Fibroblast of pulmonary artery (primary cell): ENCODE measurements around the gene TRAF2.

Source experiments
- DNase-seq: peaks from one replicate; pipeline ENCODE4 v3.0.0-alpha.2; 2010; ENCODE audit warnings: low read depth
- H3K4me3 ChIP-seq: replicated peaks from 2 replicates; pipeline ENCODE4 v1.5.1; 2011; ENCODE audit warnings: low read depth, mild to moderate bottlenecking, control low read depth, low read length, moderate library complexity
- TF ChIP-seq, protein P1 (sequence below): IDR thresholded peaks from 2 replicates; pipeline ENCODE4 v1.5.1; 2011; ENCODE audit warnings: mild to moderate bottlenecking, control low read depth, low read length, inconsistent platforms; ENCODE audit errors: missing control alignments

The TRAF2 gene

GRCh38 chr9:136952876-136953770 is 66.8 kb downstream of the TRAF2 start:
- H3K4me3 ChIP-seq, result no peak overlapping the region
- DNase-seq, result no peak
- TF ChIP-seq, protein P1, sequence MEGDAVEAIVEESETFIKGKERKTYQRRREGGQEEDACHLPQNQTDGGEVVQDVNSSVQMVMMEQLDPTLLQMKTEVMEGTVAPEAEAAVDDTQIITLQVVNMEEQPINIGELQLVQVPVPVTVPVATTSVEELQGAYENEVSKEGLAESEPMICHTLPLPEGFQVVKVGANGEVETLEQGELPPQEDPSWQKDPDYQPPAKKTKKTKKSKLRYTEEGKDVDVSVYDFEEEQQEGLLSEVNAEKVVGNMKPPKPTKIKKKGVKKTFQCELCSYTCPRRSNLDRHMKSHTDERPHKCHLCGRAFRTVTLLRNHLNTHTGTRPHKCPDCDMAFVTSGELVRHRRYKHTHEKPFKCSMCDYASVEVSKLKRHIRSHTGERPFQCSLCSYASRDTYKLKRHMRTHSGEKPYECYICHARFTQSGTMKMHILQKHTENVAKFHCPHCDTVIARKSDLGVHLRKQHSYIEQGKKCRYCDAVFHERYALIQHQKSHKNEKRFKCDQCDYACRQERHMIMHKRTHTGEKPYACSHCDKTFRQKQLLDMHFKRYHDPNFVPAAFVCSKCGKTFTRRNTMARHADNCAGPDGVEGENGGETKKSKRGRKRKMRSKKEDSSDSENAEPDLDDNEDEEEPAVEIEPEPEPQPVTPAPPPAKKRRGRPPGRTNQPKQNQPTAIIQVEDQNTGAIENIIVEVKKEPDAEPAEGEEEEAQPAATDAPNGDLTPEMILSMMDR, result no peak

GRCh38 chr9:136953771-136954269 is 67.5 kb downstream of the TRAF2 start:
- DNase-seq, result no peak
- TF ChIP-seq, protein P1, result no peak
- no peak overlapping the region for H3K4me3 ChIP-seq

- DNase-seq, result no peak
- TF ChIP-seq, protein P1, result no peak
- H3K4me3 ChIP-seq, result no peak overlapping the region
Measured at GRCh38 chr9:136954270-136955083, 68.2 kb downstream of the TRAF2 start.

GRCh38 chr9:136955202-136955942 is 69.1 kb downstream of the TRAF2 start:
- TF ChIP-seq, protein P1, result no peak
- no peak overlapping the region for H3K4me3 ChIP-seq
- no peak for DNase-seq

GRCh38 chr9:136955943-136956335 is 69.6 kb downstream of the TRAF2 start:
- no peak overlapping the region for H3K4me3 ChIP-seq
- TF ChIP-seq, protein P1, result no peak
- DNase-seq, result no peak

- TF ChIP-seq, protein P1, result no peak
- DNase-seq, result no peak
- H3K4me3 ChIP-seq, result no peak overlapping the region
Measured at GRCh38 chr9:136956604-136957003, 70.3 kb downstream of the TRAF2 start.
